Left lung (tissue), 10 donors: ENCODE results near the gene FYN. TPM values are rescaled to one million over a fixed set of nuclear protein-coding genes. Genes with fewer than 3 reads are reported as not detected.

ENCODE experiments used
- ATAC-seq: fragments of 200-7000 bp; cut with Tn5 transposase; one replicate; pipeline ENCODE4 v1.9.1; 2020; ENCODE audit warnings: moderate library complexity
- DNase-seq, 4 donors: peaks; one replicate each; pipeline ENCODE4 v3.0.0-alpha.2; 2013 to 2020
- H3K27ac ChIP-seq, 2 donors: fragments of 200-600 bp; sonication (generic) in 1 of 2; one replicate each; pipeline versions ENCODE4 v1.5.0 to v1.8.0; 2020 to 2021
- H3K27me3 ChIP-seq, 2 donors: fragments of 200-600 bp; sonication (generic) in 1 of 2; one replicate each; pipeline versions ENCODE4 v1.5.0 to v1.8.0; 2020 to 2021
- H3K36me3 ChIP-seq, 2 donors: fragments of 200-600 bp; sonication (generic) in 1 of 2; one replicate each; pipeline versions ENCODE4 v1.5.0 to v1.8.0; 2020 to 2021
- H3K4me1 ChIP-seq, 2 donors: fragments of 200-600 bp; one replicate each; pipeline ENCODE4 v1.8.0; 2021
- H3K4me3 ChIP-seq, 2 donors: fragments of 200-600 bp; sonication (generic) in 1 of 2; one replicate each; pipeline versions ENCODE4 v1.5.0 to v1.8.0; 2020 to 2021; ENCODE audit warnings: mild to moderate bottlenecking in 1 of 2
- H3K9me3 ChIP-seq, 2 donors: fragments of 200-600 bp; sonication (generic) in 1 of 2; one replicate each; pipeline versions ENCODE4 v1.5.0 to v1.8.0; 2020 to 2021
- intact Hi-C, 2 donors: fragments of 100-400 bp; cut with DNase I; formaldehyde crosslinking; loops; one replicate each; pipeline versions ENCODE4 v1.11.2 to v1.14.2; 2022
- polyA plus RNA-seq, 6 donors: library from polyadenylated mRNA; unstranded; fragments of 120-200 nt; gene quantifications; one replicate each; pipeline ENCODE4 v1.2.1, GENCODE V29; 2013; ENCODE audit not compliant: insufficient read length in 6 of 6
- total RNA-seq, 2 donors: library from RNA; stranded (reverse); fragmentation: NEBNext Ultra II Directional; extraction: Animal tissue kit (Norgen Biotek cat#: 25700); gene quantifications; one replicate each; pipeline ENCODE4 v1.2.1, GENCODE V29; 2021
- TF ChIP-seq, protein P1 (sequence below), 2 donors: fragments of 200-600 bp; sonication (generic) in 1 of 2; IDR thresholded peaks; one replicate each; pipeline versions ENCODE4 v1.5.0 to v1.8.0; 2021; ENCODE audit warnings: antibody characterized with exemption in 2 of 2
- donor health status: DM: no; HTN: yes; CAD: no.
- donor health status: DM: no; HTN: no; CAD: no.

FYN gene
- total and polyA plus RNA-seq, 8 donors, result 58.8 to 165 (median 144) TPM

DNA sequence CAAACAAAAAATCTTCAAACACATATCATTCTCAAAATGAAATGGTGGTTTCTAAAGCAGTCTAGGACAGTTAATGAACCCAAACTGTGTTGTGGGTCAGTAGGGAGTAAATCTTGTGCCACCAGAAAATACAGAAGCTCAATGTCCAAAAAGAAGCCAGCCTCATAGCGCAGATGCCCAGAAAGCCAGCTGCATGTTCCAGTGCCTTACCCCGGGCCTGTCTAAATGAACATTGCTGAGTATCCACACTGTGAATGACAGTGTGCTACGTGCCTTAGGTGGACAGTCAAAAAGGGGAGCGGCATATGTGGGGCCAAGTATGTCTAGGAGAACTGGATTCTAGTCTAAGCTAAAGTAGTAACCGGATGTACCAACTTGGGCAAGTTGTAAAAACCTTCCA is 10.9 kb downstream of the FYN start:
- intact Hi-C loops, result no loop called here
- TF ChIP-seq, protein P1, sequence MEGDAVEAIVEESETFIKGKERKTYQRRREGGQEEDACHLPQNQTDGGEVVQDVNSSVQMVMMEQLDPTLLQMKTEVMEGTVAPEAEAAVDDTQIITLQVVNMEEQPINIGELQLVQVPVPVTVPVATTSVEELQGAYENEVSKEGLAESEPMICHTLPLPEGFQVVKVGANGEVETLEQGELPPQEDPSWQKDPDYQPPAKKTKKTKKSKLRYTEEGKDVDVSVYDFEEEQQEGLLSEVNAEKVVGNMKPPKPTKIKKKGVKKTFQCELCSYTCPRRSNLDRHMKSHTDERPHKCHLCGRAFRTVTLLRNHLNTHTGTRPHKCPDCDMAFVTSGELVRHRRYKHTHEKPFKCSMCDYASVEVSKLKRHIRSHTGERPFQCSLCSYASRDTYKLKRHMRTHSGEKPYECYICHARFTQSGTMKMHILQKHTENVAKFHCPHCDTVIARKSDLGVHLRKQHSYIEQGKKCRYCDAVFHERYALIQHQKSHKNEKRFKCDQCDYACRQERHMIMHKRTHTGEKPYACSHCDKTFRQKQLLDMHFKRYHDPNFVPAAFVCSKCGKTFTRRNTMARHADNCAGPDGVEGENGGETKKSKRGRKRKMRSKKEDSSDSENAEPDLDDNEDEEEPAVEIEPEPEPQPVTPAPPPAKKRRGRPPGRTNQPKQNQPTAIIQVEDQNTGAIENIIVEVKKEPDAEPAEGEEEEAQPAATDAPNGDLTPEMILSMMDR (IDR thresholded peaks at IDR 0.05), result no peak
- no peak for ATAC-seq
- Histone ChIP-seq H3K27ac (no peak overlapping the region), H3K36me3 (no peaks in the 10 kb centered on the region), H3K9me3 (no peaks in the 10 kb centered on the region), H3K4me1 (peaks cover 0 to 7% of the 10 kb centered on the region in 2 donors), H3K4me3 (no peak overlapping the region), H3K27me3 (no peaks in the 10 kb centered on the region)
- DNase-seq, result no peak

DNA sequence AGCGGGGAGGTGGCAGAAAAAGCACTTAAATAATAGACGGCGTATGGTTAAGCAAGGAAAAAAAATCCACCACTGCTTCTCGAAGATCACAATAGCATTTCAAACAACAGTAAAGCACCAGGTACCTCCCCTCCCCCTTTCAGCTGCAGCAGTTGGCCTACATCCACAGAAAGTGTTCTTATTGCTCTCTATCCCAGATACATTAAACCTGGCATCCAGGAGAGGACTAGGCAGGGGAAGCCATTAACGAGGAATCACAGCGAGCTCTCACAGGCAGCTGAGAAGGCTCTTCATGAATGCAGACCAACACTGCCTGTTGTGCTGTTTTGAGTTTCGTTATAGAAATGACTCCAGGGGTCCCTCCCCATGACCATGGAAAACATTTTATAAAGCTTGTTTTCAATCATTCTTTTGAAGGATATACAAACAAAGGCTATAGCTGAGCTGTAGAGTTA is 11.8 kb downstream of the FYN start:
- intact Hi-C loops, result no loop called here
- ATAC-seq (no peak), DNase-seq (no peak)
- Histone ChIP-seq H3K27ac (no peak overlapping the region), H3K9me3 (no peaks in the 10 kb centered on the region), H3K4me3 (no peak overlapping the region), H3K4me1 (peaks cover 0 to 3% of the 10 kb centered on the region in 2 donors), H3K27me3 (no peaks in the 10 kb centered on the region), H3K36me3 (no peaks in the 10 kb centered on the region)
- TF ChIP-seq, protein P1 (IDR thresholded peaks at IDR 0.05), result no peak

DNA sequence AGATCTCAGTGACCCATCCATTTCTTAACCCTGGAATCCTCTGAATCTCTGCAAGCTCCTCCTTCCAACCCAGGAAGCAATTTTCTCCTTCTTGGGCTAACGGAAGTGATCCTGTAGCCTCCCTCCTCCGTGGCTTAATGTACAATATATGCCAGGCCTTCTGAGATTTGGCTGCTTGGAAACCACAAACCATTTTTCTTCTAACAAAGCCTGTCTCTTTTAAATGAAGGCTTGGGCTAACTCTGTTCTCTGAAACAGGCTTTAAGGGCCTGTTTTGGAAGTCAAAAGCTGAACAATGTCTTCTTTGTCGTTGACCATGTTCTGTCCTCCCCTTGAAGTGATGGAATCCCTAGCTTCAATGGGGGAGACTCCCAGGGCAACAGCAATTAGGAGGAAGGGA is 14.9 kb downstream of the FYN start:
- intact Hi-C loops, result no loop called here
- Histone ChIP-seq H3K9me3 (no peaks in the 10 kb centered on the region), H3K4me1 (peaks cover 0 to 6% of the 10 kb centered on the region in 2 donors), H3K4me3 (no peak overlapping the region), H3K27me3 (no peaks in the 10 kb centered on the region), H3K27ac (no peak overlapping the region), H3K36me3 (no peaks in the 10 kb centered on the region)
- TF ChIP-seq, protein P1 (IDR thresholded peaks at IDR 0.05), result no peak
- ATAC-seq (no peak), DNase-seq (no peak)

DNA sequence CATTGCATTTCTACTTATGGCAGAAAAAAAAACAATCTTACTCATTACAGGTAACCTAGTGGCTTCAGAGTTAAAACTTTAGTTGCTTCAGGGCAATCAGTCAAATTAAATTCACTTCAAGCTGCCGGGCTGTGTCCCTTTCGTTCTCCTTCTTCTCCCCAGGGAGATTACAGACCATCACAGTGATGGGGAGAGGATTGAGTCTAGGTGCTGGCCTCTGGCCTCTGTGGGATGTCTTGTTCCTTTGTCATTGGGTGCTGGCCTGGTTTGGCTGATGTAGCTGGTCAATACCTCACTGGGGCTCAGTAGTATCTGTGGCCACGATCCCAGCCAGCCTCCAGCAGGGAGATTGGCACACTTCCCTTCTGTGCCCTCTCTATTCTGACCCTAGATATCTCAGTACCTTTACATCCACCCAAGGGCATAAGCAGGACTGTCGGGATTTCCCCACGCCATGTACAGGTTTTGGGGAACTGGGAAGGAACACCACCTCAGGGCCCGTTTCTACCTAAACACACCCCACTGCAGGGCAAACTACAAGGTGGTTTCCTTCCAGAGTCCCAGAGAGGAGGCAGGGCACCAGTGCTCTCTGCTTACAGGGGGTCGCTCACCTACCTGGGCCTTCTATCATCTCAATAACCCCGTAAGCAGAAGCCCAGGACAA is 15.4 kb downstream of the FYN start:
- intact Hi-C loops, result no loop called here
- no peak overlapping the region for H3K4me3 ChIP-seq
- H3K27me3 ChIP-seq, result no peaks in the 10 kb centered on the region

DNA sequence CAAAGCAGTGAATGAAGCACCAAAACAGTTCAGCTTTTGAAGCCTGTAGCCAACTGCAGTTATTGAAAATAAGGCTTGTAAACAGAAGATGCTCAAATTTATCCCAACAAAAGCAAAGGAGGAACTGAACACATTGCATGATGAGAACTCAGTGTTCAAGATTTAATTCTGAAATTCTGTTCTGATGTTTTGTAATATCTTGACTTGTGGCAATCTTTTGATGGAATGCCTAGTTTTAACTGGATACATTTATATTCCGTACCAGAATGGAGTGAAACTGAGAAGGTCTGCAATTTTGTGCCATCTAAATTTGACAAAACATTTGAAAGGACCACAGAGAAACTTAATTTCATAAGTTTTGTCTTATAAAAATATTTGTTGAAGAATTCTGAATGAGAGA is 17.5 kb downstream of the FYN start:
- Histone ChIP-seq H3K4me1 (peaks cover 0 to 23% of the 10 kb centered on the region in 2 donors), H3K27me3 (no peaks in the 10 kb centered on the region), H3K36me3 (no peaks in the 10 kb centered on the region), H3K4me3 (no peak overlapping the region), H3K9me3 (no peaks in the 10 kb centered on the region), H3K27ac (no peak overlapping the region)
- TF ChIP-seq, protein P1 (IDR thresholded peaks at IDR 0.05), result no peak
- DNase-seq (no peak), ATAC-seq (no peak)
- intact Hi-C loops, result no loop called here

More for the DNA sequence above, 15.4 kb downstream of the FYN start:
- Histone ChIP-seq H3K36me3 (no peaks in the 10 kb centered on the region), H3K4me1 (peaks cover 0 to 10% of the 10 kb centered on the region in 2 donors), H3K27ac (no peak overlapping the region), H3K9me3 (no peaks in the 10 kb centered on the region)
- ATAC-seq, result no peak
- TF ChIP-seq, protein P1 (IDR thresholded peaks at IDR 0.05), result no peak
- no peak for DNase-seq
